GM18499 (cell line): ENCODE measurements around the gene HPS5.
A peak's percentile ranks its signal among the peaks of the same experiment; 100 is the strongest.

Experiments
- ATAC-seq: cut with Tn5 transposase; IDR thresholded peaks from one replicate; pipeline ENCODE4 v1.9.1; 2021; ENCODE audit warnings: moderate number of reproducible peaks; ENCODE audit not compliant: insufficient read depth, unreplicated experiment

HPS5 gene

GRCh38 chr11:18246379-18247190 is 75.4 kb downstream of the HPS5 start:
- ATAC-seq: peak; percentile 59

DNA sequence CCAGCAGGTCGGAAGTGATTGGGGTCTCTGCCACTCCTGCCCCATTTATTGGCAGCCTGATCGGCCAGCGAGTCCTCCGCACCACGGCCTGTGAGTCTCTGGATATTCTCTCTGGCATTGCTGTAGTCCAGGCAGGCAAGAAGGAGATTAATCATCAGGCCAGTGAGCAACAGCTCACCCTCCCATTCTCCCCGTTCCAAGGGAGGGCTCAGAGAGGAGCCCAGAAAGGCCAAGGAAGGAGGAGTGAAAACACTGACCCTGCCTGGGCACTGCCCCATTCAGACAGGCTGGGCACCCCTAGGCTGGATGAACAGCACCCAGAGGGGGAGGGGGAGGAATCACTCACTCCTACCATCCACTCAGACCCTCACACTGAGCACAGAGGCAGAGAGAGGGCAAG is 76.5 kb downstream of the HPS5 start:
- no peak for ATAC-seq

DNA sequence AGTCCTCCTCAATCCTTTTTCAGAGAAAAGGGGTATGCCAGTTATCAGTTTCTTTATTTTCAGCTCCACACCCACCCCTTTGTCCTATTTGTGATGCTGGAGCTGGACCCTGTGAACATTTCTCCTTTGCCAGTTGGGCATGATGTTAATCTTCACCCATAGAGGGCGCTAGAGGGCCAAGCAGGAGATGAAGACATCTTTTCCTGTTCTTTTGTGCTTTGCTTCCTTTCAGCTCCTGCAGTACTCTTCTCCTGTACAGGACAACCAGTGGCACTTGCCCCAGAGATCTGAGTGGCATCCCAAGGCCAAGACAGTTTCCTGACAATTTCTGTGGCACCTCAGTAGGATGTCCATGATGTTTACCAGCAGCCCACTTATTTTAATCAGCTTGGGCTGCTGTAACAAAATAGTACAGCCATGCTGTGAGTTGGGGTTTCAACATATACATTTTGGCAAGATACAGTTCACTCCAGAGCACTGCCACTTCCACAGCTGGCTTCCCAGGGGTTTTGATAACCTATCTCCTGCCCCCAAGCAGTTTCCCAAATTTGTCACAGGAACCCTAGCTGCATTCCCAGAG is 78.1 kb downstream of the HPS5 start:
- ATAC-seq: no peak

- no peak for ATAC-seq
Measured at GRCh38 chr11:18239655-18240054, 82.3 kb downstream of the HPS5 start.

DNA sequence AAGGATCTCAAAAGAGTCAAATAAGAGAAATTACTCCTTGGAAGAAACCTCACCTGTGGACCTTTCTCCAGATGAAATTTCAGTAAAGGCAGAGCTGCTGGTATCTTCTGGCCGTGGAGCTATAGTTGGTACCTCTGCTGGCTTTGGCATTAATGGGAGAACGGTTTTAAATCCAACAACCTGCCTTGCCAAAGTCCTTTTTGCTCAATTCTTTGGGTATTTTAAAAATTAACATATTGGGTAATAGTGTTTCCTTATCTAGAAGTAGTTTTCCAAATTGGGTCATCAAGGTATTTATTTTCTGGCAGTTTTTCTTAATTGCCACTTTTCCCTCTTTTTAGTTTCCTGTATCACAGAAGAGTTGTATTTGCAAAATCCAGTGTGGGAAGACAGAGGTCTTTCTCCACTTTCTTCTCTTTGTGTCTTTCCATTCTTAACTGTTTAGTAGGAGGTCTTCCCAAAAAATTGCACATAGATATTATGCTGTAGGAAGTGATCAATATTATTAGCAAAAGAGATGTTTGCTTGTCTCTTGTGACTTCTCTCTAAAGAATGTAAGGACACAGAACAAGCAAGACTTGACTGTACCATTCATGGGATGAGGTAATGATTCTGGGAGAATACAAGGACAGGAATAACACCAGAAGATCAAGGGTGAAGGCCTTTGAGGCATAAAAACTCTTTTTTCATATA is 85.1 kb downstream of the HPS5 start, which contains the start of gene SAA4:
TSS of gene SAA4 (minus strand) at position 139 of the 693 bp plus-strand sequence. CDS start 876 bp downstream, outside the sequence.
- no peak for ATAC-seq

- no peak for ATAC-seq
Measured at GRCh38 chr11:18235394-18236334, 86.3 kb downstream of the HPS5 start.

GRCh38 chr11:18233912-18234311 is 88.0 kb downstream of the HPS5 start:
- ATAC-seq: no peak

GRCh38 chr11:18230859-18231258 is 91.1 kb downstream of the HPS5 start:
- no peak for ATAC-seq

- peak; percentile 95 for ATAC-seq
Measured at GRCh38 chr11:18229501-18229900, 92.4 kb downstream of the HPS5 start.
